K562 (cell line): Measurements from ENCODE around the gene RTL1. TPM values are rescaled to one million over a fixed set of nuclear protein-coding genes. Genes with fewer than 3 reads are reported as not detected.

Experiments used
- EP400 ChIP-seq: fragments of 450-650 bp; IDR thresholded peaks from 2 replicates; pipeline ENCODE4 v1.6.1; 2017; ENCODE audit warnings: antibody characterized with exemption, mild to moderate bottlenecking, moderate library complexity
- NRF1 ChIP-seq, 2 experiments: fragments of 450-650 bp; IDR thresholded peaks in 1 of 2; conservative IDR thresholded peaks in 1 of 2; 2 replicates each; pipeline ENCODE4 v1.6.1; 2014; ENCODE audit warnings: mild to moderate bottlenecking in 2 of 2
- PHTF2 ChIP-seq: fragments of 250-450 bp; sonication (Bioruptor Pico); IDR thresholded peaks from 2 replicates; pipeline ENCODE4 v1.5.0; 2021; ENCODE audit warnings: mild to moderate bottlenecking
- PTRF ChIP-seq: fragments of 450-650 bp; IDR thresholded peaks from 2 replicates; pipeline ENCODE4 v1.6.1; 2016; ENCODE audit warnings: mild to moderate bottlenecking, missing genetic modification characterization, missing compliant biosample characterization
- STAT5A ChIP-seq: IDR thresholded peaks from 2 replicates; pipeline ENCODE4 v1.6.1; 2012; ENCODE audit warnings: low read length, inconsistent platforms, borderline replicate concordance
- U2AF1 ChIP-seq: fragments of 200-400 bp; formaldehyde crosslinking; optimal IDR thresholded peaks from 2 replicates; pipeline ENCODE3; 2017; ENCODE audit warnings: mild to moderate bottlenecking, low read depth, low read length, moderate library complexity
- ZKSCAN8 ChIP-seq: fragments of 200-800 bp; sonication (Bioruptor generic); IDR thresholded peaks from 2 replicates; pipeline ENCODE4 v1.6.1; 2016; ENCODE audit warnings: missing genetic modification characterization, missing compliant biosample characterization
- ZNF263 ChIP-seq: sonication (generic); formaldehyde crosslinking; IDR thresholded peaks from 2 replicates; pipeline ENCODE4 v1.8.0; 2022; ENCODE audit warnings: mild to moderate bottlenecking, missing genetic modification reagents, borderline replicate concordance
- ZNF57 ChIP-seq: fragments of 450-650 bp; formaldehyde crosslinking; IDR thresholded peaks from 2 replicates; pipeline ENCODE4 v1.4.0; 2020; ENCODE audit warnings: mild to moderate bottlenecking, moderate library complexity
- polyA plus RNA-seq, 8 experiments: library from polyadenylated mRNA; depleted of rRNA in 4 of 8; stranded (reverse) in 5 of 8; unstranded in 3 of 8; fragments of >200 nt; fragmentation: Nextera tagmentation in 2 of 8; fragmentation: Illumina TruSeq in 1 of 8; extraction: Ambion mirVana in 2 of 8; extraction: Trizol in 1 of 8; gene quantifications; 2 replicates each; pipeline versions ENCODE4 v1.2.1 to v1.2.3, GENCODE V29; 2011 to 2014; ENCODE audit warnings: inconsistent platforms in 1 of 8, missing spikeins in 1 of 8
- total RNA-seq, 7 experiments: library from RNA; depleted of rRNA in 6 of 7; stranded (reverse); fragments of >200 nt in 6 of 7; fragmentation: Illumina TruSeq in 2 of 7; extraction: Trizol in 2 of 7; gene quantifications; 2 replicates each; pipeline versions ENCODE4 v1.2.1 to v1.2.3, GENCODE V29; 2011 to 2021; ENCODE audit warnings: low replicate concordance in 1 of 7
- TF ChIP-seq, protein P1 (sequence below): sonication (generic); formaldehyde crosslinking; IDR thresholded peaks from 2 replicates; pipeline ENCODE4 v1.8.1; 2023; ENCODE audit warnings: mild to moderate bottlenecking, missing genetic modification reagents
- TF ChIP-seq, protein P2 (sequence below), 2 experiments: fragments of 150-350 bp in 1 of 2; IDR thresholded peaks; 2 replicates each; pipeline ENCODE4 v1.6.1; 2012 to 2016; ENCODE audit warnings: low read depth in 2 of 2, low read length in 2 of 2, mild to moderate bottlenecking in 1 of 2, moderate library complexity in 1 of 2
- TF ChIP-seq, protein P3 (sequence below): fragments of 150-350 bp; conservative IDR thresholded peaks from 2 replicates; pipeline ENCODE4 v1.6.1; 2014; ENCODE audit warnings: low read length
- TF ChIP-seq, protein P4 (sequence below): sonication (generic); IDR thresholded peaks from 2 replicates; pipeline ENCODE4 v1.6.1; 2016
- TF ChIP-seq, protein P5 (sequence below): IDR thresholded peaks from 2 replicates; pipeline ENCODE4 v1.6.1; 2012; ENCODE audit warnings: low read depth, low read length, improper control_type of control experiment, borderline replicate concordance

Gene RTL1
- total and polyA plus RNA-seq, 9 of the 15 experiments (the other 6 are each of a cell fraction or from before 2014, with no cell fraction given): not detected

DNA sequence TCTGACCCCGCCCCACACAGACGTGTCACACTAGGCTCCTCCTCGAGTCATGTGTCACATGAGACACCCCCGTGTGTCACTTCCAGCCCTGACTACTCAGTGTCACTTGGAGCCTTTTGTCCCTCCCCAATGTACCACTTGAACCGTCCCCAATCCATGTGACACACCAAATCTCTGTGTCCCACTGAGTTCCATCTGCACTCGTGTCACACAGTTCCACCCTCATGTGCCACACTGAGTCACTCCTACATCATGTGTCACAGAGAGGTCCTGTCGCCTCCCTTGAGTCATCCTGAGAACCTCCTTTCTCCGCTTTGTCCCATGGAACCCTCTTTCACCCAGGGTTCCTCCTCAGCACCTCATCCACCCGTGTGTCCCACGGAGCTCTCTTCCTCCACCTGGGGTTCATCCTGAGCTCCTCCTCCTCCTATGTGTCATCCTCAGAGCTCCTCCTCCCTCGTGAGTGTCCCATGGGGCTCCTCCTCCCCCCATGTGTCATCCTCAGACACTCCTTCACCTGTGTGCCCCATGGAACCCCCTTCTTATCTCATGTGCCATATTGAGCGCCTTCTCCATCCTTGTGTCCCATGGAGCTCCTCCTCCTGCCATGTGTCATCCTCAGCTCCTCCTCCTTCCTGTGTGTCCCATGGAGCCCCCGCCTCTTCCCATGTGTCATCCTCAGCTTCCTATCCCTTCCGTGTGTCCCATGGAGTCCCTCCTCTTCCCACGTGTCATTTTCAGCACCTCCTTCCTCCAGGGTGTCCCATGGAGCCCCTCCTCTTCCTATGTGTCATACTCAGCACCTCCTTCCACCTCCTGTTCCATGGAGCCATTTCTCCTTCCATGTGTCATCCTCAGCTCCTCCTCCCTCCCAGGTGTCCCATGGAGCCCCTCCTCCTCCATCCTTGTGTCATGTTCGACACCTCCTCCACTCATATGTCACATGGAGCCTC is 32.0 kb downstream of the RTL1 start (continued):
- TF ChIP-seq, protein P1, sequence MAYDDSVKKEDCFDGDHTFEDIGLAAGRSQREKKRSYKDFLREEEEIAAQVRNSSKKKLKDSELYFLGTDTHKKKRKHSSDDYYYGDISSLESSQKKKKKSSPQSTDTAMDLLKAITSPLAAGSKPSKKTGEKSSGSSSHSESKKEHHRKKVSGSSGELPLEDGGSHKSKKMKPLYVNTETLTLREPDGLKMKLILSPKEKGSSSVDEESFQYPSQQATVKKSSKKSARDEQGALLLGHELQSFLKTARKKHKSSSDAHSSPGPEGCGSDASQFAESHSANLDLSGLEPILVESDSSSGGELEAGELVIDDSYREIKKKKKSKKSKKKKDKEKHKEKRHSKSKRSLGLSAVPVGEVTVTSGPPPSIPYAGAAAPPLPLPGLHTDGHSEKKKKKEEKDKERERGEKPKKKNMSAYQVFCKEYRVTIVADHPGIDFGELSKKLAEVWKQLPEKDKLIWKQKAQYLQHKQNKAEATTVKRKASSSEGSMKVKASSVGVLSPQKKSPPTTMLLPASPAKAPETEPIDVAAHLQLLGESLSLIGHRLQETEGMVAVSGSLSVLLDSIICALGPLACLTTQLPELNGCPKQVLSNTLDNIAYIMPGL (CRISPR knock-in tag): no peak
- TF ChIP-seq PTRF (tag) (no peak), ZKSCAN8 (CRISPR knock-in tag) (no peak), ZNF263 (CRISPR knock-in tag) (peak; percentile 93), EP400 (peak; percentile 72), U2AF1 (no peak), NRF1 (conservative IDR thresholded peaks at IDR 0.05 in 1 of 2, IDR thresholded peaks at IDR 0.05 in 1 of 2) (peak; percentile 27 to 52; a peak in 3 of 4 replicates), STAT5A (no peak), ZNF57 (CRISPR knock-in tag) (no peak), PHTF2 (CRISPR knock-in tag) (no peak)
- TF ChIP-seq, protein P2, sequence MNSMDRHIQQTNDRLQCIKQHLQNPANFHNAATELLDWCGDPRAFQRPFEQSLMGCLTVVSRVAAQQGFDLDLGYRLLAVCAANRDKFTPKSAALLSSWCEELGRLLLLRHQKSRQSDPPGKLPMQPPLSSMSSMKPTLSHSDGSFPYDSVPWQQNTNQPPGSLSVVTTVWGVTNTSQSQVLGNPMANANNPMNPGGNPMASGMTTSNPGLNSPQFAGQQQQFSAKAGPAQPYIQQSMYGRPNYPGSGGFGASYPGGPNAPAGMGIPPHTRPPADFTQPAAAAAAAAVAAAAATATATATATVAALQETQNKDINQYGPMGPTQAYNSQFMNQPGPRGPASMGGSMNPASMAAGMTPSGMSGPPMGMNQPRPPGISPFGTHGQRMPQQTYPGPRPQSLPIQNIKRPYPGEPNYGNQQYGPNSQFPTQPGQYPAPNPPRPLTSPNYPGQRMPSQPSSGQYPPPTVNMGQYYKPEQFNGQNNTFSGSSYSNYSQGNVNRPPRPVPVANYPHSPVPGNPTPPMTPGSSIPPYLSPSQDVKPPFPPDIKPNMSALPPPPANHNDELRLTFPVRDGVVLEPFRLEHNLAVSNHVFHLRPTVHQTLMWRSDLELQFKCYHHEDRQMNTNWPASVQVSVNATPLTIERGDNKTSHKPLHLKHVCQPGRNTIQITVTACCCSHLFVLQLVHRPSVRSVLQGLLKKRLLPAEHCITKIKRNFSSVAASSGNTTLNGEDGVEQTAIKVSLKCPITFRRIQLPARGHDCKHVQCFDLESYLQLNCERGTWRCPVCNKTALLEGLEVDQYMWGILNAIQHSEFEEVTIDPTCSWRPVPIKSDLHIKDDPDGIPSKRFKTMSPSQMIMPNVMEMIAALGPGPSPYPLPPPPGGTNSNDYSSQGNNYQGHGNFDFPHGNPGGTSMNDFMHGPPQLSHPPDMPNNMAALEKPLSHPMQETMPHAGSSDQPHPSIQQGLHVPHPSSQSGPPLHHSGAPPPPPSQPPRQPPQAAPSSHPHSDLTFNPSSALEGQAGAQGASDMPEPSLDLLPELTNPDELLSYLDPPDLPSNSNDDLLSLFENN (IDR thresholded peaks at IDR 0.05; ENCODE audit: low read depth in 2 of 2, low read length in 2 of 2): no peak
- TF ChIP-seq, protein P3, sequence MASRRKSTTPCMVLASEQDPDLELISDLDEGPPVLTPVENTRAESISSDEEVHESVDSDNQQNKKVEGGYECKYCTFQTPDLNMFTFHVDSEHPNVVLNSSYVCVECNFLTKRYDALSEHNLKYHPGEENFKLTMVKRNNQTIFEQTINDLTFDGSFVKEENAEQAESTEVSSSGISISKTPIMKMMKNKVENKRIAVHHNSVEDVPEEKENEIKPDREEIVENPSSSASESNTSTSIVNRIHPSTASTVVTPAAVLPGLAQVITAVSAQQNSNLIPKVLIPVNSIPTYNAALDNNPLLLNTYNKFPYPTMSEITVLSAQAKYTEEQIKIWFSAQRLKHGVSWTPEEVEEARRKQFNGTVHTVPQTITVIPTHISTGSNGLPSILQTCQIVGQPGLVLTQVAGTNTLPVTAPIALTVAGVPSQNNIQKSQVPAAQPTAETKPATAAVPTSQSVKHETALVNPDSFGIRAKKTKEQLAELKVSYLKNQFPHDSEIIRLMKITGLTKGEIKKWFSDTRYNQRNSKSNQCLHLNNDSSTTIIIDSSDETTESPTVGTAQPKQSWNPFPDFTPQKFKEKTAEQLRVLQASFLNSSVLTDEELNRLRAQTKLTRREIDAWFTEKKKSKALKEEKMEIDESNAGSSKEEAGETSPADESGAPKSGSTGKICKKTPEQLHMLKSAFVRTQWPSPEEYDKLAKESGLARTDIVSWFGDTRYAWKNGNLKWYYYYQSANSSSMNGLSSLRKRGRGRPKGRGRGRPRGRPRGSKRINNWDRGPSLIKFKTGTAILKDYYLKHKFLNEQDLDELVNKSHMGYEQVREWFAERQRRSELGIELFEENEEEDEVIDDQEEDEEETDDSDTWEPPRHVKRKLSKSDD: no peak
- TF ChIP-seq, protein P4, sequence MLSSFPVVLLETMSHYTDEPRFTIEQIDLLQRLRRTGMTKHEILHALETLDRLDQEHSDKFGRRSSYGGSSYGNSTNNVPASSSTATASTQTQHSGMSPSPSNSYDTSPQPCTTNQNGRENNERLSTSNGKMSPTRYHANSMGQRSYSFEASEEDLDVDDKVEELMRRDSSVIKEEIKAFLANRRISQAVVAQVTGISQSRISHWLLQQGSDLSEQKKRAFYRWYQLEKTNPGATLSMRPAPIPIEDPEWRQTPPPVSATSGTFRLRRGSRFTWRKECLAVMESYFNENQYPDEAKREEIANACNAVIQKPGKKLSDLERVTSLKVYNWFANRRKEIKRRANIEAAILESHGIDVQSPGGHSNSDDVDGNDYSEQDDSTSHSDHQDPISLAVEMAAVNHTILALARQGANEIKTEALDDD: no peak
- TF ChIP-seq, protein P5, sequence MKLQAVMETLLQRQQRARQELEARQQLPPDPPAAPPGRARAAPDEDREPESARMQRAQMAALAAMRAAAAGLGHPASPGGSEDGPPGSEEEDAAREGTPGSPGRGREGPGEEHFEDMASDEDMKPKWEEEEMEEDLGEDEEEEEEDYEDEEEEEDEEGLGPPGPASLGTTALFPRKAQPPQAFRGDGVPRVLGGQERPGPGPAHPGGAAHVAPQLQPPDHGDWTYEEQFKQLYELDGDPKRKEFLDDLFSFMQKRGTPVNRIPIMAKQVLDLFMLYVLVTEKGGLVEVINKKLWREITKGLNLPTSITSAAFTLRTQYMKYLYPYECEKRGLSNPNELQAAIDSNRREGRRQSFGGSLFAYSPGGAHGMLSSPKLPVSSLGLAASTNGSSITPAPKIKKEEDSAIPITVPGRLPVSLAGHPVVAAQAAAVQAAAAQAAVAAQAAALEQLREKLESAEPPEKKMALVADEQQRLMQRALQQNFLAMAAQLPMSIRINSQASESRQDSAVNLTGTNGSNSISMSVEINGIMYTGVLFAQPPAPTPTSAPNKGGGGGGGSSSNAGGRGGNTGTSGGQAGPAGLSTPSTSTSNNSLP: no peak
